Measurements from ENCODE around the gene CSMD2.

The CSMD2 gene

GRCh38 chr1:33818071-33818470 is 347.0 kb downstream of the CSMD2 start:
- DNase-seq (ENCODE audit: low spot score) = no peak

DNA sequence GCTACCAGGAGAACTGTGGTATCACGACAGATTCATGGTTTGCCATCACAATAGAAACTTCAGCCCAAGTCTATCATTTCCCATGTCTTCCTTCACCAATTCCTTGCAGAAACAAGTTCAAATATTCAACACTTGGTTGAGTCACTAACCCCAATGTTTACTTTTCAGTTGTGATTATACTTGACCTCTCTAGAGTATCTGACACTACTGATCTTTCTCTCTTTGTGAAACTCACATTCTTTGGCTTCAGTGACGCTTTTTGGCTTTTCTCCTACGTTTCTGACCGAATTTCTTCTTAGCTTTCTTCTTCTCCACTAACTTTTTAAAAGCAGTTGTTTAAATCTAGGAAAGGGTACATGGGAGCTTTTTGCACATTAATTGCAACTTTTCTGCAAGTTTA is 350.0 kb downstream of the CSMD2 start:
- DNase-seq (ENCODE audit: low spot score) = no peak

DNA sequence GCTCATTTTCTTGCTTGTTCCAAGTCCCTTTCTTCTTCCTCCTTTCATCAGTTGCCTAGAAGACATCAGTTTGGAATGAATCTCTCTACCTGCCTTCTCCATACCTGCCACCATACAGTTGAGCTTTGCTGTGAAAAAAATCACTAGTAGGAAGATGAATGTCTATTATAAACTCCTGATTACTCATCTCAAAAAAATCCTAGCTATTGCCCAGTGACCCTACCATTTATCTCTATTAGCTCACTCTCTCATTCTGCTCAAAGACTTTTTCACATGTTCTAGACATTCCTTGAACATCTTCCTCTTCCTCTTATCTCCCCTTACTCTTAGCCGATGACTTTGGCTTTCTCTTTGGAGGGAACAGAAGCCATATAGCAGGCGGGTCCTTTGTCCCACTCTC is 350.9 kb downstream of the CSMD2 start:
- DNase-seq (ENCODE audit: low spot score) = no peak

DNA sequence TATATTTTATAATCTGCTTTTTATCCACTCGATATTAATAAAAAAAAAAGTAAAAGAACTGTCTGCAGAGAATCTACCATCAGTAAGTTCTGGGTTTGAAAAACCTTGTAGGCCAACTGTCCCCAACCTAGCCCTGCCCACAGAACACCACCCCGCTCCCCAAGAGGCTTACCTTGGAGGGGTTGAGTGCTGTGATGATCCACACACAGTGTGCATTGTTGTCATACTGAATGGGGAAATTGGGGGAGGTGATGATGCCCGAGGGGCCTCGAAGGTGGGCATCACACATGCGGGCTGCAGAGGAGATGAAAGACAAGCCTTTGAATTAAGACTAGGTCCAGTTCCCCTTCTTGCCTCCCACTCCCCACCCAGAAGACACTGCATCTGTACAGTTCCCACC is 354.5 kb downstream of the CSMD2 start:
- no peak for DNase-seq (ENCODE audit: low spot score)

GRCh38 chr1:33805988-33806387 is 359.0 kb downstream of the CSMD2 start:
- no peak for DNase-seq (ENCODE audit: low spot score)

DNA sequence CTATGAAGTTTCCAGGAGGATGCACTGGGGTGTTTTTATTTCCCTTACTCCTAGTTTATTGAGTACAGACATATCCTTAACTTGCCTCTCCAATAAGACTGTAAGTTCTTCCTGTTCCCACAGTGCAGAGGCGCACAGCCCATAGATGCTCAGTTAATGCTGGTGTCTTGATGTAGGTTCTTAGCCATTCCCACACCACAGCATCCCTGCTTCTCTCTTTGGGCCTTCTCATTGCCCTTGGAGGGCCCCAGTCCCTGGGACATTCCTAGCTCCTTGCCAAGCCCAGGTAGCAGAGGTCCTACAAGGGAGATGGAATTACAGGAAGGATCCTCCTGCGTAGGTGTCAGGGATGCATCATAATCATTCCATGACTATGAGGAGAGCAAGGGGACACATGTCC is 362.8 kb downstream of the CSMD2 start:
- no peak for DNase-seq (ENCODE audit: low spot score)

DNA sequence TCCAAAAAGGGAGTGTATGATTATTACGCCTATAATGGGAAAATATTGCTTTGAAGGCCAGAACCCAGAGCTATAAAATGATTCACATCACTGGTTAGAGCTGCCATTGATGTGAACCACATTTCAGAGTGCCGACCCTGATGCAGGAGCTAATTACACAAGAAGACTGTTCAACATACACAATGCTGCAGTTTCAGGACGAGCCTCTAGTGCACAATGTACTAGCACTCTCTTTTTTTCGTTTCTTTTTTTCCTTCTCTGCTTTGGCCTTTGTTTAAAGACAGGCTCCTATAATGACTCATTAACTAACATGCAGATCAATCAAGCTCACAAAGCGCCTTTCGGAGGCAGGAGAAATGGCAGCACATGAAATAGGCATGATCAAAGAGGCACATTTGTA is 367.2 kb downstream of the CSMD2 start:
- no peak for DNase-seq (ENCODE audit: low spot score)

DNA sequence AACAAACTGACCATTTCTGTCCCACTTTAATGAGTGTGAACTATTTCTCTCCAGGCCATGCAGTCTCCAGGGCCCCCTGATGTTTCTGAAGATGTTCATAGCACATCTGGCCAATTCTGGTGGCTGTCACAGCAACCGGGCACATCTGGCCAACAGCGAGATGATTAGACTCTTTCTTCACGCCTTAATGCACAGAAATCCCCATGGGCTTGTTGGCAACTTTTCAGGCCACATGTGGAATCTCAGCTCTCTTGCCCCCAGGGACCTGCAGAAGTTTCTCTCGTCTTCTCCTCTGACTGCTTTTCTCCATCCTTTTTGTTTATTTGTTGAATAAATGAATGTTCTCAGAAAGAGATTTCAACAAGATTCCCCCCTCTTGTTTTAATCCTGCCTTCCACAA is 372.4 kb downstream of the CSMD2 start:
- DNase-seq (ENCODE audit: low spot score) = no peak

DNA sequence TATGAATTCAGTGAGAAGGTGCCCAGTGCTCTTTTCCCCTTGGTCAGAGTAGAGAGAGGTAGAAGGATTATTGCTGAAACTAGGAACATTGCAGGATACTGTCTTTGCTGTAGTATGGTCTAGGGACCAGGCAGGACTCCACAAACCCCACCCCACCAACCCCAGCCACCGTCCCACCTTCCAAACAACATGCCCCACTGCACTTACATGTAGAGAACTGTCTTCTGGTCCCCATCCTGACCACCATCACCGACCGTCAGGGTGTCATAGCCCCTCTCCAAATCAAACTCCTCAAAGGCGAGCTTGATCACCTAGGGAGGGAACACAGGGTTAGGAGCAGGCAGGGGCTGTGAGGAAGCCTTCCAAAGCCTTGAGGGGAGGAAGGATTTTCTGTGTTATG is 372.8 kb downstream of the CSMD2 start:
- no peak for DNase-seq (ENCODE audit: low spot score)

DNA sequence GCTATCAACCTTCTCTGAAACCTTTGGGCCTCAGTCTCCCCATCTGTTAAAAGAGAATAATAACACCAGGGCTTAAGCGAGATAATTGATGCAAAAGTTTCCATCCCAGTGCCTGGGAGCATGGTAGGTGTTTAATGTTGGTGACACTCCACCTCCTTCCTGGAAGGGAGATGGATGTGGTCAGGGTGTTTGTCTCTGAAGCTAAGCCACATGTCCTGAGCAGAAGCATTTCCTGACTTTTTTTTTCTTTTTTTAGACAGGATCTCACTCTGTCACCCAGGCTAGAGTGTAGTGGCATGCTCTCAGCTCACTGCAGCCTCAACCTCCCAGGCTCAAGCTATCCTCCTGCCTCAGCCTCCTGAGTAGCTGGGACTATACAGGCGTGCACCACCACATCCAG is 373.8 kb downstream of the CSMD2 start:
- DNase-seq (ENCODE audit: low spot score) = no peak

GRCh38 chr1:33790577-33790976 is 374.5 kb downstream of the CSMD2 start:
- DNase-seq (ENCODE audit: low spot score) = no peak

DNA sequence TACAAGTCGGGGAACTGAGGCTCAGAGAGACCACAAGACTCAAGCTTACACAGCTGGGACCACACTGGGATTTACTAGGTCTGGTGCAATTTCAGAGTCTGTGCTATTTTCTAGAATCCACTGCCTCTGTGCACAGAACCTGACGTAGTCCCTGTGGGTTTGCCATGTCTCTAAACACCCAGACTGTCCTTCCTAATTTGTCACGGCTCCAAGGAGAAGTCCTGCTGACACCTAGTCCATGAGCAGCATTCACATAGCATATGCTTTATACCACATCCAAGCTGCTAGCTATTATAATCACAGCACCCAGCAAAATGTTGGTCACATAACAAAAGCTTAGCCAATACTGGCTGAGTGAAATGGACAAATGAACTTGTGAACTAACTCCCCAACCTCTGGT is 380.2 kb downstream of the CSMD2 start:
- no peak for DNase-seq (ENCODE audit: low spot score)

GRCh38 chr1:33782776-33783175 is 382.3 kb downstream of the CSMD2 start:
- DNase-seq (ENCODE audit: low spot score) = no peak

DNA sequence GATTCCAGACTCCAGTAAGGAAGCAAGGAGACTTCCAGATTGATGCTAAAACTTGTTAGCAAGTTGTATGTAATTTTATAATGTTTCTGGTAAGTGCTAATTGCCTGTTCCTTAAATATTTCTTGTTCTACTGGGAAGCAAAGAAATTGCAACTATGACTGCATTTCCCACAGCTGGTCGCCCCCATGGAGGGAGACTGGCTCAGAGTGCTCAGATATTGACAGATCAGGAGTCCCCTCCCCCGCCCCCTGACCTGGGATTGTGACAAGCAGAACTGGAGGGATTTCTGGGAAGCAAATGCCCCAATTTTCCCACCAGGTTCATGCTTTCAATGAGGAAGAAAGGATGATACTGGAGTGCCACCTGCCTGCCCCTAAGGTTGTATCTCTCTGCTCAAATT is 383.4 kb downstream of the CSMD2 start:
- no peak for DNase-seq (ENCODE audit: low spot score)

DNA sequence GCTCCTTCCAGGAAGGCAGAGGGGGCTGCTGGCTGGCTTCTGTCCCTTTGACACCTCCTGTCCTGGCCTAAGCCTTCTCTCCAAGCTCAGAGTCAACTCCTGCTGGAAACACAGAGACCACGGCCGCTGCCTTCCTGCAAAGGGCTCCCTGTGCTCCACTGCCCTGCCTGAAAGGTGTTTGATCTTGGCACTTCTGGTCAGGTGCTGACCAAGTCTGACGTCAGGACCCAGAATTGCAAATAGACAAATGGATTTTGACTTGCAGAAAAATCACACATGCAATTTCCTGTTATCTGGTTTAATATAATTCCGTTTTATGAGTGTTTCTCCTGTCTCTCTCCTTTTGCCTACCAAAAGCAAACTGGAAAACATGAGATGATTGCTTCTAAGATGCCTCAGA is 387.7 kb downstream of the CSMD2 start:
- no peak for DNase-seq (ENCODE audit: low spot score)

GRCh38 chr1:33768821-33769220 is 396.2 kb downstream of the CSMD2 start:
- DNase-seq (ENCODE audit: low spot score) = no peak

DNA sequence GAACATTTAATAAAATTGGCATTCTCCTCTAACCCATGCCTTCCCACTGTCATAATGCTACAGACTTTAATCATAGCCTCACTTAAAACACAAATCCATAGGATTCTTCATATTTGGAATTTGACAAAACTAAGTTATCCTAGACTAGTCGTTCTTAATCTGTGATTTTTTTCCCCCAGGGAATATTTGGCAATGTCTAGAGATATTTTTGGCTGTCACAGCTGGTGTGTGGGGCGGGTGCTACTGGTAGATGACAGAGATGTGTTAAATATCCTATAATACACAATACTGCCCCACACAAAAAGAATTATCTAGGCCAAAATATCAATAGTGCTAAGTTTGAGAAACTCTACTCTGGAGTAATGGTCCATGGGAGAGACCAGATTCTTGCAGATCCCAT is 396.9 kb downstream of the CSMD2 start:
- DNase-seq (ENCODE audit: low spot score) = no peak

- no peak for DNase-seq (ENCODE audit: low spot score)
Measured at GRCh38 chr1:33764149-33764548, 400.9 kb downstream of the CSMD2 start.

- DNase-seq (ENCODE audit: low spot score) = no peak
Measured at GRCh38 chr1:33763406-33763805, 401.6 kb downstream of the CSMD2 start.

GRCh38 chr1:33762962-33763361 is 402.1 kb downstream of the CSMD2 start:
- DNase-seq (ENCODE audit: low spot score) = no peak

DNA sequence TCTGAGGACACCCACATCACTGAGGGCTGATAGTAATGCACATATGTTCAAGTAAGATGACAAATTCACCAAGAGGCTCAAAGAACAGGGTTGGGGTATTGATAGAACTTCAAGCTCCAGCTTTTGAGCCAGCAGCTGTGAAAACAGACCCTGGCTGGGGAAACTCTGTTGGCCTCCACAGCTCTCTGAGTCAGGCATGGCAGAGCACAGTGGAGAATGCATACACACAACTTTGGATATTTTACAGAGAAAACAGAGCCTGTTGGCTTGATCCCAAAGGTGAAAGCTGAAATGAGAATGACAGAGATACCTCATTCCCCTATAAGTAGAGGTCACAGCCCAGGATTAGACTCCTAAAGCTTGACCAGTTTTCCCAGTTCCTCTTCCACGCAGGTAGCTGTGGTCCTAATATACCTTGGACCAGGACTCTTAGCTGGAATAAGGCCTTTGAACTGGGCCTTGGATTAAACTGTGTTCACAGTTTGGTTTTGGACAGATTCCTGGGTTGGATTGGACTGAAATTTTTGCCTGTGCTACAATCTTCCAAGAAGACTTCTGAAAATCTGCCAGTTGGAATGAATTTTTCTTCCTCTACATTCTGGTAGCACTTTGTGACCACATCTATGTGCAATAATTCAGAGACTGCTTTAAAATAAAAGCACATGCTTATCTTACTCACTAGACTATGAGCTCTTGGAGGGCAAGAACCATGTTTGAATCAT is 402.8 kb downstream of the CSMD2 start:
- no peak for DNase-seq (ENCODE audit: low spot score)

DNA sequence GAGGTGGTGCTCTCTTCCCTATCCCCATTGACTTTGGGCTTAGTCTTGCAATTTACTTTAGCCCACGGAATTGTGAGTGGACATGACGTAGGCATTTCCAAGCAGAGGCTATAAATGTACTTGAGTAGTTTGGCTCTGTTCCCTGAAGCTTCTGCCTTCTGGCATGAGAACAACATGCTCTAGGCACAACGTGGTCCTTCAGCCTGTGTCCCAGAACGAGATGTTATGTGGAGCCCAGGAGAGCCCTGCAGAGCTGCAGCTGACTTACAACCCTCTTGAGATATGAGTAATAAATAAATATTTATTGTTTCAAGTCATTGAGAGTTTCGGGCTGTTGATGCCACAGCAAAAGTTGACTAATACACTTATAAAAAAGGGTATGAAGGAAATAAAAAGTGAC is 406.3 kb downstream of the CSMD2 start:
- no peak for DNase-seq (ENCODE audit: low spot score)

GRCh38 chr1:33753087-33753856 is 411.8 kb downstream of the CSMD2 start:
- no peak for DNase-seq (ENCODE audit: low spot score)

DNA sequence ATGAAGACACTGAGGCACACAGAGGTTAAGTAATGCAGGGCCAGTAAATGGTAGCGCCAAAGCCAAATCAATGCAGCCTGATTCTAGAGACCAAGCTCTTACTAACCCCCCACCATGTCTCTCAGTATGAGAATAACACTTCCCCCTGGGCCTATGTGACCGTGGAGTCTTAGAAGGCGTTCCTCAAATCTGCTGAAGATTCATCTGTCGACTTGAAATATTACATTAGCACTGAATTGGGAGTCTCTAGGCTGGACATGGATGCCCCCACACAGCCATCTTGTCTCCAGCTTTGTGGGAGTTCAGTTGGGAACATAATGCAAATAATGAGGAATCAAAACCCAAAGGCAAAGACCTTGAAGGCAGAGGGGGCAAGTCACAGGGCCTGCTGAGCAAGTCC is 419.1 kb downstream of the CSMD2 start:
- no peak for DNase-seq (ENCODE audit: low spot score)
